T-helper 22 cell (primary cell): ENCODE measurements around the gene LAMP2.

Experiments used
- DNase-seq: peaks from one replicate; pipeline ENCODE4 v3.0.0-alpha.2; 2020; ENCODE audit warnings: low read depth

Gene LAMP2

DNA sequence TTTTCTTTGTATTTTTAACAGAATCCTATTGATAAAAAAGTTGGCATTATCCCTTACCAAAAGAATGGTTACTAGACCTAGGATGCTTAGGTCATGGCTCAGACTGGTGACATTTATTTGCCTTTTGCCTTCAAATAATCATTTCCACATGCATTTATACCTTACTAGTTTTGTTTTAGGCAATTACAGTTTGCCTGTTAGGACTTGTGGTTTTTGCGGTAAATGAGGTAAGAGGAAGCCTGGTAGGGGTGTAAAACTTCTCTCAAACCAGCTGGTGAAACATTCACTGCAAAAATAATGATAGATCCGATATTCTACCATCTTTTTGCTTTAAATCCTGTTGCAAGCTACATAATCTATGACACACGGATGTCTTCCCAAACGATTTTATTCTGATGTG, 12.1 kb downstream of the LAMP2 start:
- DNase-seq = no peak

- DNase-seq = no peak
Observed at GRCh38 chrX:120453985-120454384, 15.1 kb downstream of the LAMP2 start.

DNA sequence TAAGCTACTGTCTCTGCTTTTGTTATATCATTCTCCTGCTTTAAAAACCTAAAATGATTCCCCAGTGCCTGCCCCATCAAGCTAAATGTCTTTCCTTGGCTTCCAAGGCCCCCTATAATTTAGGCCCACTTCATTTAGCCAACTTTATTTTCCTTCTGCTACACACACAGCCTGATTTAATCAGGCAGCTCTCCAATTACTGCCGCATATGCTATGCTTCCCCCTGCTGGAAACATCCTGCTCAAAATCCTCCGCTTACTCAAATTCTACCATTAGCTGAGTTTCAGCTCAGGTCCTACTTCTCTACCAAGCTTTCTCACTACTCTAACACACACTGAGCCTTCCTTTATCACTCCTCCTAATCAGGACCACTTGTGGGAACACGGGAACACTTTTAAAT, 17.0 kb downstream of the LAMP2 start:
- DNase-seq = no peak

GRCh38 chrX:120450163-120450562, 18.9 kb downstream of the LAMP2 start:
- no peak for DNase-seq

DNA sequence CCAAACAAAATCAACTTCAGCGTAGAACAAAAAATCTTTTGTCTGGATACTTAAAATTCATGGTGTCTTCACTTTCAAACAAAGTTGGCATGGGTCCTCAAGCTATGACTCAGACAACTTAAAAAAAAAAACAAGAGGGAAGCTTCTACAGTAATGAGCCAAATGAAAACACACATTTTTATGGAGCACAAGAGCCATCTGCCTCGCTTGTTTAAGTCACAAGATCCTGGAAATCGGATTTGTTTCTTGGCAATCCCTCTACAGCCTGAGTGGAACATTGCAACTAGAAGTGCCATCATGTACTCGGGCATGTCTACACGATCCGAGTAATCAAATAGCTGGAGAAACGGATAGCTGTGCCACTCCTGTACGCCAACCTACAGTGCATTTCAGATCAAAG, 22.6 kb downstream of the LAMP2 start:
- no peak for DNase-seq

GRCh38 chrX:120439921-120440320, 29.2 kb downstream of the LAMP2 start:
- DNase-seq = no peak

DNA sequence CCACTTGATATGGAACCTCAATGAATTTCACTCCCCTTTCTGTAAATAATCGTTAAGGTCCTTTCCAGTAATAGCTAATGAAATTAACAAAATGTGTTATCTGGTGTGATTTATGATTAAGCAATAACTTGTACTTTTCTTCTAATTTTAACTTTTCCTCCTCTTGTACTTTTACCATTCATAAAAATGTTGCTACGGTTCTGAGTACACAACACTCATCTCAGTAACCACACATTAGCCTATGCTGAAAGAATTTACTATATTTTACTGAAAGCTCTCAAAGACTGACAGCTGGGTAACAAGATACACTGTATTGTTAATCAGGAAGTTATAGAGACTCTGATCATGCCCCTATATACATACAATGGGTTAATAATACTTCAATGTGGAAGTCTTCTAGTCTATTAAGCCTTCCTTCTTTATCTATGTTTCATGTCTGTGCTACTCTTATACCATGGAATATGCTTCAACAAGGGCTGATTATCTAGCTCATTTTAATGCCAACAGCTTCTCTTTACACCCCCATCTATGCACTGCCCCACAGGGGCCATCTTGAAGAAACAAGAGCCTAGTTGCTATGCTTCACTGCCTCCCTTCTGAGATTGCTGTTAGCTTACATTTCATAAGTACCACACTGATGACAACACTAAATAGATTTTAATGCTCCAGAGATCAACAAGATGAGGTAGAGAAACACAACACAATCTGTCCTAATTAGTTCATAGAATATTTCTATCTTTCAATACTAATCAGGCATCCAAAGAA, 39.1 kb downstream of the LAMP2 start:
- no peak for DNase-seq

- DNase-seq = no peak
Observed at GRCh38 chrX:120428309-120428708, 40.8 kb downstream of the LAMP2 start.

GRCh38 chrX:120426599-120426998, 42.5 kb downstream of the LAMP2 start:
- DNase-seq = no peak

- DNase-seq = no peak
Observed at GRCh38 chrX:120419463-120419862, 49.6 kb downstream of the LAMP2 start.

DNA sequence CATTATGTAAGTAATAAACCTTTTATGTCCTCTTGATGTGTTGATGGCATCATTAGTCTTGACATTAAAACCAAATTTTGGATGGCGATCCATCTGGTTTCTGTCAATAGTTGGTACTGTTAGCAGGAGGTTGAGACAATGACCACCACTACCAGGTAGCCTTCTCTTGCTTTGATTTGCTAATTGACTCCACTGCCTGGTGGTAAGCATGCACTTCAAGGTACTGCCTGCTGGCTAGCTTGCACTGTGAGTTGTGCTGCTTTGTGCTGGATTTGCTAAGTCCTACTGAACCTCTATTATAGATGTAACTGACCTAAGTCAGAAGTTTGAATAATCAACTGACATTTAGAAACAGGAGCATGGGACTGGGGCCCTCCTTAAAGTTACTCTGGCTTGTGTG, 60.9 kb downstream of the LAMP2 start:
- no peak for DNase-seq

DNA sequence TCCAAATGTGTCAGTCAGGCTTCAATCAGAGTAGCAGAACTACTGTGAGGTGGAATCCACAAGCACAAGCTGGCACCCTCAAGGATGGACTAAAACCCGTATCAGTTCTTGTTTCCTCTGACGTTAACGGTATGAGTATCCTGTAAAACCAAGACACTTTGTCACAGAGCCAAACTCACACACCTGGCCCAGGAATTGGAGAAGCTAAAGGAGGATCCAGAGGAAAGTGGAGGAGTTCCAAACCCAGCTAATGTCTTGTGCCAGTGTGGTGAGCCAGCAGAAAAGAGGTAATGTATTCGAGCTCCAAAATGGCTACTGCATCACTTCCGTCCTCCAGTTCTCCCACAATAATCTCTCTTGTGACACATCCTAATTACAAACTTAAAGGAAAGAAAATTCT, 62.5 kb downstream of the LAMP2 start:
- no peak for DNase-seq

GRCh38 chrX:120402369-120402768, 66.7 kb downstream of the LAMP2 start:
- no peak for DNase-seq

- DNase-seq = no peak
Observed at GRCh38 chrX:120401301-120401700, 67.8 kb downstream of the LAMP2 start.

DNA sequence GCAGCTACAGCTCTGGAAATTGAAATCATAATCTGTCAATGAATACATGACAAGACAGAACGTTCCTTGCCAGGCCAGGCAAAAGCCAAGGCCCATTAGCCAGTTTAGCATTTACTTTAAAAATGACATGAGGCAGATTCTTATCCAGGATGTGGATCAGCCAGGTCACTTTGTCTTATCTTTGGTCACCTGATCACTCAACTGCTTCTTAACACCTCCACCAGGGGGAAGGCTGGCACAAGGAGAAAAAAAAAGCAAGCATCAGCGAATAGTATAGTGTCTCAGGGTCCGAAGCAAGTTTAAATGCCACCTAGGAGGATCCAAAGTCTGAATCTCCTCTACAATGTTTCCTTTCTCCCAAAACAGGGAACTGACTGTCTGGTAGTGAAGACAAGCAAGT, 88.4 kb downstream of the LAMP2 start:
- no peak for DNase-seq

DNA sequence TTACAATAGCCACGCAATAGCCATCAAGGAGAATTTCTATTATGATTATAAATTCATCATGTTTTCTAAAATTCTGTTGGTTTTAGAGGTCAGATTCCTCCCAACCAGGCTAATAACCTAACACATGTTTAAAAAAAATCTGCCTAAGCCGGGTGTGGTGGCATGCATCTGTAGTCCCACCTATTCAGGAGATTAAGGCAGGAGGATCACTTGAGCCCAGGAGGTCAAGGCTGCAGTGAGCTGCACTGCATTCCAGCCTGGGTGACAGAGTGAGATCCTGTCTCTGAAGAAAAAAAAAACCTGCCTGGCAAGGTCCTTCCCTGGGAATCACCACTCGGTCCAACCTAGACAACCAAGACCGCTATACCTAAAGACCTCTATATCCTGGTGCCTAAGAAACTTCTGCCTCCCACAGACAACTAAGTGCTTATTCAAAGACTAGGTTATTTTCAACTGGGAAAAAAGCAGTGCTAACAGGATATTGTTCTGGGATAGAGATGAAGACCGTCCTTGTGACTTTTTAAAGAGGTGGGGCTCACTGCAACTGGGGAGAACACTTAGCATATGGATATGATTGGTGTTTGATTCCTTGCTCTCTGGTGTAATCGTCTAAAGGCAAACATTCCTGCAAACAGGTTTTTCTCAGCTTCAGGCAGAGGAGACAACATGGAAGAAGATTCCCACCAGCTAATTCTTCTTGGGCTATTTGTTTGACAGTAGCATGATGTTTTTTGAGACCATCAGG, 89.0 kb downstream of the LAMP2 start:
- DNase-seq = no peak

DNA sequence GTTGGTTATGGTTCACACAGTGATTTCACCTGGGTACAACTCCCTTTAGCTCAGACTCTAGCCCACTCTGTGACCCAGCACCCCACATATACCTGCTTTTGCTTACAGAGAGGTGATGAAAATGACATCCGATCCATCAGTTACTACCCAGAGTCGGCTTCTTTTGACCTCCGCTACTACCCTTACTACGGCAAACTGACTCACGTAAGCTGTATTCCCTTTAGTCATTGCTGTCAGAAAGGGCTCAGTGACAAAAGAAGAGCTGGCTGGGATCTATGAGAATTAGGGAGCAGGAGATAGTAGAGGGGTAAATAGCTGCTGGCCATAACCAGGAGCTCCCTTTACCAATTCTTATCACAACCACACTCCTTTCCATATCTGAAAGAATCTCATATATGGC, 90.5 kb downstream of the LAMP2 start:
- DNase-seq = no peak
